SK-N-SH (cell line): ENCODE measurements around the gene TP73. TPM values are rescaled to one million over a fixed set of nuclear protein-coding genes. Genes with fewer than 3 reads are reported as not detected.

Experiments used
- CTCF ChIA-PET: fragments of 300-600, 350-600 bp; formaldehyde crosslinking; extraction: SDS; loops from one replicate; lab custom pipeline; 2021; lab: Yijun Ruan, JAX
- POLR2A ChIA-PET: fragments of 350-600 bp; sonication (Branson Sonifier 250); formaldehyde crosslinking; extraction: SDS; loops from one replicate; lab custom pipeline; 2020; ENCODE audit warnings: antibody characterized with exemption, inconsistent platforms; lab: Yijun Ruan, JAX
- DNase-seq: peaks from one replicate; pipeline ENCODE4 v3.0.0; 2012
- H2AFZ ChIP-seq: fragments of 200-600 bp; sonication (generic); 2 replicates; pipeline ENCODE4 v1.8.1; 2016; ENCODE audit warnings: antibody characterized with exemption, mild to moderate bottlenecking, low read depth
- H3F3A ChIP-seq: fragments of 200-600 bp; sonication (generic); replicated peaks from 2 replicates; pipeline ENCODE3; 2016; ENCODE audit warnings: antibody characterized with exemption, mild to moderate bottlenecking; ENCODE audit not compliant: insufficient read depth
- H3K27ac ChIP-seq, 2 experiments: fragments of 200-500 bp in 1 of 2; fragments of 200-600 bp in 1 of 2; sonication (Bioruptor generic) in 1 of 2; sonication (generic), shearing (Covaris generic) in 1 of 2; 2 replicates each; pipeline versions ENCODE4 v1.5.1 to v1.6.1; 2014 to 2016; ENCODE audit warnings: low read depth in 2 of 2, inconsistent platforms in 1 of 2, low read length in 1 of 2, mild to moderate bottlenecking in 1 of 2, mixed read lengths in 1 of 2
- H3K27me3 ChIP-seq: fragments of 200-600 bp; sonication (generic), shearing (Covaris generic); 2 replicates; pipeline ENCODE4 v1.6.1; 2016; ENCODE audit warnings: mixed run types; ENCODE audit not compliant: insufficient read depth
- H3K36me3 ChIP-seq, 2 experiments: fragments of 200-500 bp in 1 of 2; fragments of 200-600 bp in 1 of 2; sonication (Bioruptor generic) in 1 of 2; sonication (generic) in 1 of 2; replicated peaks in 1 of 2; 2 replicates each; pipeline versions ENCODE3 to v1.5.1; 2014 to 2016; ENCODE audit warnings: low read length in 1 of 2, mild to moderate bottlenecking in 1 of 2; ENCODE audit not compliant: insufficient read depth in 2 of 2, control insufficient read depth in 1 of 2
- H3K4me1 ChIP-seq, 2 experiments: fragments of 200-500 bp in 1 of 2; fragments of 200-600 bp in 1 of 2; sonication (Bioruptor generic) in 1 of 2; sonication (generic), shearing (Covaris generic) in 1 of 2; 2 replicates each; pipeline versions ENCODE4 v1.5.1 to v1.6.1; 2014 to 2016; ENCODE audit warnings: low read depth in 1 of 2, low read length in 1 of 2, mixed run types in 1 of 2; ENCODE audit not compliant: insufficient read depth in 2 of 2, control insufficient read depth in 1 of 2
- H3K4me2 ChIP-seq: fragments of 200-600 bp; sonication (generic), shearing (Covaris generic); 2 replicates; pipeline ENCODE4 v1.6.1; 2017; ENCODE audit warnings: mixed run types
- H3K4me3 ChIP-seq, 2 experiments: fragments of 200-500 bp in 1 of 2; fragments of 200-600 bp in 1 of 2; sonication (Bioruptor generic) in 1 of 2; sonication (generic), shearing (Covaris generic) in 1 of 2; 2 replicates each; pipeline versions ENCODE4 v1.5.1 to v1.8.1; 2014 to 2016; ENCODE audit warnings: low read depth in 2 of 2, inconsistent platforms in 1 of 2, low read length in 1 of 2, mild to moderate bottlenecking in 1 of 2, mixed read lengths in 1 of 2, moderate library complexity in 1 of 2
- H3K79me2 ChIP-seq: fragments of 200-600 bp; sonication (generic); 2 replicates; pipeline ENCODE4 v1.8.1; 2017; ENCODE audit warnings: mild to moderate bottlenecking; ENCODE audit not compliant: insufficient read depth
- H3K9ac ChIP-seq: fragments of 200-600 bp; sonication (generic); 2 replicates; pipeline ENCODE4 v1.6.1; 2017; ENCODE audit warnings: mixed run types
- H3K9me2 ChIP-seq: fragments of 200-600 bp; sonication (generic); 2 replicates; pipeline ENCODE4 v1.6.1; 2017; ENCODE audit warnings: mixed run types
- H3K9me3 ChIP-seq: fragments of 200-600 bp; sonication (generic); 2 replicates; pipeline ENCODE4 v1.6.1; 2017; ENCODE audit warnings: mixed run types, mild to moderate bottlenecking, moderate library complexity
- H4K20me1 ChIP-seq: fragments of 200-600 bp; sonication (generic); 2 replicates; pipeline ENCODE4 v1.6.1; 2017; ENCODE audit warnings: mild to moderate bottlenecking, mixed run types; ENCODE audit not compliant: insufficient read depth
- CTCF ChIP-seq: fragments of 200-600 bp; sonication (generic); IDR thresholded peaks from 2 replicates; pipeline ENCODE4 v1.6.1; 2017; ENCODE audit warnings: antibody characterized with exemption, mild to moderate bottlenecking, moderate library complexity
- ELF1 ChIP-seq: IDR thresholded peaks from 2 replicates; pipeline ENCODE4 v1.4.0; 2012
- FOSL2 ChIP-seq: IDR thresholded peaks from 2 replicates; pipeline ENCODE4 v1.4.0; 2012; ENCODE audit warnings: low read depth, mild to moderate bottlenecking, moderate library complexity, borderline replicate concordance
- GABPA ChIP-seq: IDR thresholded peaks from 2 replicates; pipeline ENCODE4 v1.4.0; 2012; ENCODE audit warnings: low read depth, mild to moderate bottlenecking
- GATA2 ChIP-seq: sonication (generic); formaldehyde crosslinking; IDR thresholded peaks from 2 replicates; pipeline ENCODE4 v1.5.0; 2020; ENCODE audit warnings: mild to moderate bottlenecking, missing genetic modification reagents
- NFIC ChIP-seq: IDR thresholded peaks from 2 replicates; pipeline ENCODE4 v1.4.0; 2012; ENCODE audit warnings: borderline replicate concordance
- NRF1 ChIP-seq: IDR thresholded peaks from 2 replicates; pipeline ENCODE4 v1.6.1; 2012; ENCODE audit warnings: low read depth, mild to moderate bottlenecking, low read length
- PBX3 ChIP-seq: IDR thresholded peaks from 2 replicates; pipeline ENCODE4; 2012
- RAD21 ChIP-seq: IDR thresholded peaks from 2 replicates; pipeline ENCODE4 v1.6.1; 2012; ENCODE audit warnings: mild to moderate bottlenecking, low read length
- RFX5 ChIP-seq: IDR thresholded peaks from 2 replicates; pipeline ENCODE4 v1.6.1; 2012; ENCODE audit warnings: mild to moderate bottlenecking, improper control_type of control experiment, low read length
- RXRA ChIP-seq: IDR thresholded peaks from 2 replicates; pipeline ENCODE4 v1.4.0; 2012; ENCODE audit warnings: low read depth, mild to moderate bottlenecking, borderline replicate concordance
- SIN3A ChIP-seq: IDR thresholded peaks from 2 replicates; pipeline ENCODE4 v1.6.1; 2012; ENCODE audit warnings: low read depth, mild to moderate bottlenecking, low read length, moderate library complexity, borderline replicate concordance
- SMC3 ChIP-seq: IDR thresholded peaks from 2 replicates; pipeline ENCODE4 v1.6.1; 2012; ENCODE audit warnings: low read depth, low read length, improper control_type of control experiment
- TAF1 ChIP-seq: IDR thresholded peaks from 2 replicates; pipeline ENCODE4 v1.6.1; 2012; ENCODE audit warnings: low read depth, mild to moderate bottlenecking, low read length, moderate library complexity, borderline replicate concordance
- USF1 ChIP-seq: IDR thresholded peaks from 2 replicates; pipeline ENCODE4 v1.4.0; 2012; ENCODE audit warnings: low read depth, borderline replicate concordance
- USF2 ChIP-seq: fragments of 150-350 bp; IDR thresholded peaks from 2 replicates; pipeline ENCODE4 v1.6.1; 2017; ENCODE audit warnings: antibody characterized with exemption, low read length, low read depth, borderline replicate concordance
- YY1 ChIP-seq: IDR thresholded peaks from 2 replicates; pipeline ENCODE4 v1.4.0; 2012; ENCODE audit warnings: low read depth, mild to moderate bottlenecking
- ZBTB33 ChIP-seq: IDR thresholded peaks from 2 replicates; pipeline ENCODE4 v1.4.0; 2012; ENCODE audit warnings: low read depth, borderline replicate concordance
- WGBS: methylation state at CpG from one replicate; pipeline ENCODE4 v1.1.6; 2017; ENCODE audit warnings: low lambda C conversion rate; 5-methylcytosine and 5-hydroxymethylcytosine counted together
- polyA plus RNA-seq, 3 experiments: library from polyadenylated mRNA; depleted of rRNA; stranded (reverse); fragments of >200 nt; gene quantifications; 2 replicates each; pipeline ENCODE4 v1.2.3, GENCODE V29; 2012

The TP73 gene
- polyA plus RNA-seq, 1 of the 3 experiments (the other 2 are of a cell fraction): 0.64 TPM

GRCh38 chr1:3762151-3762872 is 110.0 kb downstream of the TP73 start:
- 50% methylated on average over 2 of the region's 15 CpGs for WGBS
- H3K9me2 ChIP-seq: no peaks in the 10 kb centered on the region
- H3K9me3 ChIP-seq: no peaks in the 10 kb centered on the region
- H3K27ac ChIP-seq: no peak overlapping the region
- H3K9ac ChIP-seq: no peak overlapping the region
- TF ChIP-seq SIN3A (no peak), ZBTB33 (no peak), GATA2 (CRISPR knock-in tag) (no peak), SMC3 (no peak), GABPA (no peak), RFX5 (no peak), NRF1 (no peak), RAD21 (no peak), FOSL2 (no peak), RXRA (no peak), YY1 (no peak)
- H3K36me3 ChIP-seq: no peaks in the 10 kb centered on the region
- no peak overlapping the region for H3K4me2 ChIP-seq
- no peak for DNase-seq
- no peaks in the 10 kb centered on the region for H3K79me2 ChIP-seq
- H3F3A ChIP-seq: no peaks in the 10 kb centered on the region
- H4K20me1 ChIP-seq: no peaks in the 10 kb centered on the region
- ChIA-PET CTCF (interaction anchor here (1.3 to 1.5 kb wide), 2 partner anchors 38 to 309 kb away, joined by 5 to 7 read pairs; no protein-coding TSS in a partner anchor), POLR2A (no interaction called here)
- no peak overlapping the region for H3K4me3 ChIP-seq
- H3K4me1 ChIP-seq: no peaks in the 10 kb centered on the region
- H3K27me3 ChIP-seq: no peaks in the 10 kb centered on the region
- H2AFZ ChIP-seq: no peak overlapping the region

GRCh38 chr1:3762873-3763228 is 110.5 kb downstream of the TP73 start:
- no peaks in the 10 kb centered on the region for H3K27me3 ChIP-seq
- no peak overlapping the region for H3K4me3 ChIP-seq

More at GRCh38 chr1:3762873-3763228, 110.5 kb downstream of the TP73 start:
- no peaks in the 10 kb centered on the region for H3K36me3 ChIP-seq
- no peaks in the 10 kb centered on the region for H3F3A ChIP-seq
- no peak for DNase-seq
- H3K4me2 ChIP-seq: no peak overlapping the region
- 53% methylated on average over 10 of the region's 12 CpGs for WGBS
- H3K27ac ChIP-seq: no peak overlapping the region
- CTCF ChIA-PET: interaction anchor here (1.1 kb wide), 1 partner anchor 310 kb away, joined by 3 read pairs; no protein-coding TSS in a partner anchor
- no peaks in the 10 kb centered on the region for H3K4me1 ChIP-seq
- H3K79me2 ChIP-seq: no peaks in the 10 kb centered on the region
- POLR2A ChIA-PET: no interaction called here
- no peaks in the 10 kb centered on the region for H3K9me3 ChIP-seq
- no peaks in the 10 kb centered on the region for H4K20me1 ChIP-seq
- TF ChIP-seq CTCF (no peak), SMC3 (no peak), TAF1 (no peak), GATA2 (CRISPR knock-in tag) (no peak), ELF1 (no peak), NFIC (no peak), ZBTB33 (no peak), USF2 (no peak), YY1 (no peak), RXRA (no peak), USF1 (no peak), RFX5 (no peak), PBX3 (no peak)
- no peaks in the 10 kb centered on the region for H3K9me2 ChIP-seq
- no peak overlapping the region for H3K9ac ChIP-seq
- H2AFZ ChIP-seq: no peak overlapping the region
